Endometrial microvascular endothelial cells (primary cell): ENCODE measurements around the gene CBL. TPM values are rescaled to one million over a fixed set of nuclear protein-coding genes. Genes with fewer than 3 reads are reported as not detected.

ENCODE experiments used
- in situ Hi-C: cut with HindIII; loops from 2 replicates; pipeline ENCODE4 v1.10.0; 2017; ENCODE audit warnings: low sequenced_read_pairs, low pct_unique_long_range_greater_than_20kb; ENCODE audit errors: inconsistent ontology term
- total RNA-seq: library from RNA; depleted of rRNA; stranded (reverse); fragments of >200 nt; gene quantifications from one replicate; pipeline ENCODE4 v1.2.3, GENCODE V29; 2015; ENCODE audit errors: inconsistent ontology term

CBL gene
- total RNA-seq, 1 donor from 2014 or later, result 20.4 TPM

- in situ Hi-C loops, result loop anchor here (25.0 kb wide), 1 partner anchor 137 kb away; the partner anchor contains the start of genes C2CD2L, DPAGT1 and HINFP
Observed at GRCh38 chr11:119249671-119250010, 43.5 kb downstream of the CBL start.

- in situ Hi-C loops, result loop anchor here (25.0 kb wide), 1 partner anchor 139 kb away; the partner anchor contains the start of genes C2CD2L, DPAGT1 and HINFP
Observed at GRCh38 chr11:119251114-119251513, 45.0 kb downstream of the CBL start.

GRCh38 chr11:119254239-119254638 is 48.1 kb downstream of the CBL start:
- in situ Hi-C loops, result loop anchor here (25.0 kb wide), 1 partner anchor 142 kb away; the partner anchor contains the start of genes C2CD2L, DPAGT1 and HINFP

- in situ Hi-C loops, result loop anchor here (25.0 kb wide), 1 partner anchor 146 kb away; the partner anchor contains the start of genes C2CD2L, DPAGT1 and HINFP
Observed at GRCh38 chr11:119258180-119258579, 52.0 kb downstream of the CBL start.

- in situ Hi-C loops, result loop anchor here (25.0 kb wide), 1 partner anchor 147 kb away; the partner anchor contains the start of genes C2CD2L, DPAGT1 and HINFP
Observed at GRCh38 chr11:119258983-119259382, 52.8 kb downstream of the CBL start.

GRCh38 chr11:119262668-119263351 is 56.7 kb downstream of the CBL start:
- in situ Hi-C loops, result loop anchor here (25.0 kb wide), 1 partner anchor 151 kb away; the partner anchor contains the start of genes C2CD2L, DPAGT1 and HINFP

- in situ Hi-C loops, result loop anchor here (25.0 kb wide), 1 partner anchor 151 kb away; the partner anchor contains the start of genes C2CD2L, DPAGT1 and HINFP
Observed at GRCh38 chr11:119263352-119263940, 57.3 kb downstream of the CBL start.

GRCh38 chr11:119266063-119266462 is 59.9 kb downstream of the CBL start:
- in situ Hi-C loops, result loop anchor here (25.0 kb wide), 1 partner anchor 154 kb away; the partner anchor contains the start of genes C2CD2L, DPAGT1 and HINFP

GRCh38 chr11:119266517-119267255 is 60.5 kb downstream of the CBL start:
- in situ Hi-C loops, result loop anchor here (25.0 kb wide), 1 partner anchor 154 kb away; the partner anchor contains the start of genes C2CD2L, DPAGT1 and HINFP

- in situ Hi-C loops, result loop anchor here (25.0 kb wide), 1 partner anchor 155 kb away; the partner anchor contains the start of genes C2CD2L, DPAGT1 and HINFP
Observed at GRCh38 chr11:119267645-119268044, 61.5 kb downstream of the CBL start.

GRCh38 chr11:119273721-119274120 is 67.6 kb downstream of the CBL start:
- in situ Hi-C loops, result loop anchor here (25.0 kb wide), 1 partner anchor 161 kb away; the partner anchor contains the start of genes C2CD2L, DPAGT1 and HINFP

- in situ Hi-C loops, result no loop called here
Observed at GRCh38 chr11:119277660-119278059, 71.5 kb downstream of the CBL start.

- in situ Hi-C loops, result no loop called here
Observed at GRCh38 chr11:119282495-119282894, 76.4 kb downstream of the CBL start.

GRCh38 chr11:119284344-119285157 is 78.4 kb downstream of the CBL start:
- in situ Hi-C loops, result no loop called here

GRCh38 chr11:119285431-119285830 is 79.3 kb downstream of the CBL start:
- in situ Hi-C loops, result no loop called here

GRCh38 chr11:119288219-119288618 is 82.1 kb downstream of the CBL start:
- in situ Hi-C loops, result no loop called here

GRCh38 chr11:119290894-119291497 is 84.9 kb downstream of the CBL start:
- in situ Hi-C loops, result no loop called here

- in situ Hi-C loops, result no loop called here
Observed at GRCh38 chr11:119293461-119293860, 87.3 kb downstream of the CBL start.
